GM03348 (cell line): ENCODE results near the gene CALHM2.

Experiments
- DNase-seq: peaks from one replicate; pipeline ENCODE4 v3.0.0; 2012; ENCODE audit warnings: low spot score

CALHM2 gene

DNA sequence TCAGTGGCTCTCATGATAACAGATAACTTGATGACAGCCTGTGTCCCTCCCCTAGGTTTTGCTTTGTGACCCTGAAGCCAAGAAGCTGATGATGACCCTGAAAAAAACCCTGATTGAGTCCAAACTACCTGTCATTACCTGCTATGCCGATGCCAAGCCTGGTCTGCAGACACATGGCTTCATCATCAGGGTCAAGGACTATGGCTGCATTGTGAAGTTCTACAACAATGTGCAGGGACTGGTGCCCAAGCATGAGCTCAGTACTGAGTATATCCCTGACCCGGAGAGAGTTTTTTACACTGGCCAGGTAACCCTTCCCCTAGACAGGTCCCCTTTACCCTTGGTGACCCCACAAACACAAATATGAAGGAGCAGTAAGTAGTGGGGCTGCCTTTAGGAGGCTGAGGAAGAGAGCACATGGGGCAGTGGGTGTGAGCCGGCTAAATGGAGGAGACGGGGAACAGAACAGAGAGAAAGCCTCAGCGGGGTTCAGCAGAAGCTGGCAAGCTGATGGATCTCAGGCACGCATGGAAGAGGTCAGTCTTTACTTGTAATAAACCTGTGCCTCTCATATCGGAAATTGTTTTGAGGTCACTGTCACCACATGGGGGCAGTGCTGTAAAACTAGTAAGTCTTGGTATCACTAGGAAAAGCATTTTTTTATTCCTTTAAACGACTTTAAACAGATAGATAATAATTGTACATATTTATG, 35.6 kb downstream of the CALHM2 start:
- DNase-seq = peak; percentile 66

DNA sequence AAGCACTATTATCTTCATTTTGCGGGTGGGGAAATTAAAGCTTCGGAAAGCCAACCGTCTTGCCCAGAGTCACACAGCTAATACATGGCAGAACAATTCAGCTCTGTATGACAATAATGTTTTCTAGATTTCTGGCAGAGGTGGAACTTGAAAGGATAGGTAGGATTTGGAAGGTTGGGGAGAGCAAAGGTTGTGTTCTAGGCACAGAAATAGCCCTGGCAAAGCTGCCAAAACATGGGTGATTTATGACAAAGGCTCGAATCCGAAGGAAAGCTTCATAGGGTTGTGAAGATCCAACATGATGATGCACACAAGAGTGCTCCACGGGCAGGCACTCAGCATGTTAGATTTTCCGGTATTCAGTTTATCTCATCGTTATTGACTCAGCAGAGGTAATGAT, 36.6 kb downstream of the CALHM2 start:
- DNase-seq = no peak

DNA sequence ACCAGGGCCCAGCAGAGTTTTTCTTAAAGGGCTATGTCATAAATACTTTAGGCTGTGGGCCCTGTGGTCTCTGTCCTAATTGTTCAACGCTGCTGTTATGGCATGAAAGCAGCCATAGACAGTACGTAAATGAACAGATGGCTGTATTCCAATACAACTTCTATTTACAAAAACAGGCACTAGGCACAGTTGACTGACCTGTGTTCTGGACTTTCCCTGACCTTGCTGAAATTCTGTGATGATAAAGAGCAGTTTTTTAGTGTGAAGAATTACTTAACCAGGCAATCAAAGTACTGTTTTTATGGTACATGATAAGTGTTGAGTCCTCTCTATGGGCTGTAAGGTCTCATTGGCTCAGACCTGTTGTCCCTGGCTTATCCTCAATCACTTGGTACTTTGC, 38.6 kb downstream of the CALHM2 start:
- DNase-seq = no peak

DNA sequence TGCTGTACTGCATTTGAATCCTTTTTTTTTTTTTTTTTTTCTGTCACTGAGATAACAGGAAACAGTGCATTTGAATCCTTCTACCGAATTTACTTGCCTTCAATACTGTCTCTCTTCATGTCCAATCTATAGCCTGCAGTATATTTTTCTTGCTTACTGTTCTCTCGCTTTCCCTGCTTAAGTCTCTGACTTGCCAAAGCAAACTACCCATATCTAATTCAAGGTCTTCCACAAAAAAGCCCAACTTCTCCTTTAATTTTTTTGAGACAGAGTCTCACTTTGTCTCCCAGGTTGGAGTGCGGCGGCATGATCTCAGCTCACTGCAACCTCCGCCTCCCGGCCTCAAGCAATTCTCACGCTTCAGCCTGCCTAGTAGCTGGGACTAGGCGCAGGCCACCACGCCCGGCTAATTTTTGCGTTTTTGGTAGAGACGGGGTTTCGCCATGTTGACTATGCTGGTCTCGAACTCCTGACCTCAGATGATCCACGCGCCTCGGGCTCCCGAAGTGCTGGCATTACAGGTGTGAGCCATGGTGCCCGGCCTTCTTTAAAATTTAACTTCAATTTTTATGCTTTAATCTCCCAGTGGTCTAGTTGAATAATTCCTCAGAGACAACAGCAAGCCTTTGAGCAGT, 54.9 kb downstream of the CALHM2 start:
- no peak for DNase-seq

DNA sequence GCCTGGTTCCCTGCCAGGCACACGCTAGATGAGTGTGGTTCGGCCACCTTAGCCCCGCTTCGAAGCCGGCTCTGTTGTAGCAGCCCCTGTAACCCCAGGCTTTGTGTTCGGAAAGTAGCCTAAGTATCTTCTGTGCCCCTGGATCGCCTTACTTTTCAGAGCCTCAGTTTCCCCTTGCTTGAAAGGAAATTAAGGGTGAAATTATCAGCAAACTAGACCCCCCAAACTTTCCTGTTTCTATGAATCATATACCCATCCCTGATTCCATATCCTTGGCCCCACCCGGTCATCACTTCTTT, 55.4 kb downstream of the CALHM2 start:
- DNase-seq = no peak
